ENCODE results near the gene ANGEL2. TPM values are rescaled to one million over a fixed set of nuclear protein-coding genes. Genes with fewer than 3 reads are reported as not detected.
"Not testable (repeated sequence)": the region's sequence is repeated elsewhere in the genome, so short reads cannot be mapped to it uniquely, and the experiment has no call there.

Gene ANGEL2
- polyA plus RNA-seq, 1 donor, result 57.5 TPM

GRCh38 chr1:212977781-212978645 is 37.7 kb downstream of the ANGEL2 start:
- DNase-seq, result no peak

GRCh38 chr1:212976586-212976985 is 39.1 kb downstream of the ANGEL2 start:
- no peak for DNase-seq

GRCh38 chr1:212975111-212975918 is 40.4 kb downstream of the ANGEL2 start:
- no peak for DNase-seq

GRCh38 chr1:212974711-212975110 is 41.0 kb downstream of the ANGEL2 start:
- no peak for DNase-seq

- DNase-seq, result no peak
Measured at GRCh38 chr1:212973899-212974298, 41.8 kb downstream of the ANGEL2 start.

GRCh38 chr1:212973426-212973825 is 42.2 kb downstream of the ANGEL2 start:
- DNase-seq, result no peak

GRCh38 chr1:212971312-212971711 is 44.4 kb downstream of the ANGEL2 start:
- no peak for DNase-seq

- DNase-seq, result no peak
Measured at GRCh38 chr1:212970085-212970484, 45.6 kb downstream of the ANGEL2 start.

- DNase-seq, result no peak
Measured at GRCh38 chr1:212968368-212968863, 47.3 kb downstream of the ANGEL2 start.

GRCh38 chr1:212967801-212968200 is 47.9 kb downstream of the ANGEL2 start:
- DNase-seq, result no peak

- DNase-seq, result no peak
Measured at GRCh38 chr1:212966616-212967015, 49.1 kb downstream of the ANGEL2 start.

GRCh38 chr1:212964993-212965392 is 50.7 kb downstream of the ANGEL2 start:
- DNase-seq, result not testable (repeated sequence)

- no peak for DNase-seq
Measured at GRCh38 chr1:212964102-212964501, 51.6 kb downstream of the ANGEL2 start.

- DNase-seq, result no peak
Measured at GRCh38 chr1:212962509-212962908, 53.2 kb downstream of the ANGEL2 start.

- no peak for DNase-seq
Measured at GRCh38 chr1:212960932-212961331, 54.7 kb downstream of the ANGEL2 start.

GRCh38 chr1:212959266-212960220 is 56.1 kb downstream of the ANGEL2 start:
- DNase-seq, result no peak

- DNase-seq, result no peak
Measured at GRCh38 chr1:212958175-212958574, 57.5 kb downstream of the ANGEL2 start.

GRCh38 chr1:212957546-212957945 is 58.1 kb downstream of the ANGEL2 start:
- no peak for DNase-seq

- DNase-seq, result no peak
Measured at GRCh38 chr1:212955961-212956620, 59.6 kb downstream of the ANGEL2 start.

- DNase-seq, result no peak
Measured at GRCh38 chr1:212955098-212955497, 60.6 kb downstream of the ANGEL2 start.

- DNase-seq, result no peak
Measured at GRCh38 chr1:212954514-212954913, 61.2 kb downstream of the ANGEL2 start.
